Astrocyte of the cerebellum (primary cell): ENCODE results near the gene MAP2K1.
"Not testable (repeated sequence)": the region's sequence is repeated elsewhere in the genome, so short reads cannot be mapped to it uniquely, and the experiment has no call there.

Experiments used
- DNase-seq: peaks from one replicate; pipeline ENCODE4 v3.0.0-alpha.2; 2011; ENCODE audit warnings: low read depth
- H3K4me3 ChIP-seq: 2 replicates; pipeline ENCODE4 v1.5.1; 2011; ENCODE audit warnings: mild to moderate bottlenecking, low read depth, low read length, moderate library complexity
- CTCF ChIP-seq: IDR thresholded peaks from 2 replicates; pipeline ENCODE4 v1.5.1; 2012; ENCODE audit warnings: low read length, low read depth, moderate library complexity, mild to moderate bottlenecking; ENCODE audit errors: missing control alignments
- in situ Hi-C: cut with HindIII; loops from 2 replicates; pipeline ENCODE4 v1.10.0; 2017; ENCODE audit warnings: low sequenced_read_pairs

Gene MAP2K1

GRCh38 chr15:66502491-66502890, 115.8 kb downstream of the MAP2K1 start:
- H3K4me3 ChIP-seq = peak overlapping the region; percentile 66
- in situ Hi-C loops = loop anchor here (5.0 kb wide), 1 partner anchor 75 kb away; no protein-coding TSS in a partner anchor
- DNase-seq = no peak
- TF ChIP-seq CTCF = no peak

- in situ Hi-C loops = loop anchor here (5.0 kb wide), 1 partner anchor 74 kb away; no protein-coding TSS in a partner anchor
- H3K4me3 ChIP-seq = peak overlapping the region; percentile 66
- DNase-seq = not testable (repeated sequence)
Observed at GRCh38 chr15:66503041-66503648, 116.4 kb downstream of the MAP2K1 start.

- no peak for DNase-seq
- no peak for TF ChIP-seq CTCF
- in situ Hi-C loops = loop anchor here (5.0 kb wide), 1 partner anchor 73 kb away; no protein-coding TSS in a partner anchor
- H3K4me3 ChIP-seq = peak overlapping the region; percentile 66
Observed at GRCh38 chr15:66503780-66504562, 117.3 kb downstream of the MAP2K1 start.

- peak; percentile 75 for DNase-seq
- peak within 1 kb of the TSS; percentile 66 for H3K4me3 ChIP-seq
- in situ Hi-C loops = loop anchor here (5.0 kb wide), 1 partner anchor 73 kb away; no protein-coding TSS in a partner anchor
- TF ChIP-seq CTCF = no peak
Observed at GRCh38 chr15:66504563-66505429, 118.1 kb downstream of the MAP2K1 start, which contains the start of the genes RPL4 and ZWILCH. TSS of gene RPL4 (minus strand) at chr15:66504855. CDS start at chr15:66504790, 65 bp downstream. TSS of gene ZWILCH (plus strand) at chr15:66505326. CDS start at chr15:66505339, 13 bp downstream.

GRCh38 chr15:66505430-66505811, 118.7 kb downstream of the MAP2K1 start:
- in situ Hi-C loops = no loop called here
- DNase-seq = no peak

GRCh38 chr15:66505818-66506217, 119.1 kb downstream of the MAP2K1 start:
- no peak for DNase-seq
- peak overlapping the region; percentile 66 for H3K4me3 ChIP-seq
- in situ Hi-C loops = no loop called here
- TF ChIP-seq CTCF = no peak

More at GRCh38 chr15:66505430-66505811, 118.7 kb downstream of the MAP2K1 start:
- TF ChIP-seq CTCF = no peak
- peak overlapping the region; percentile 66 for H3K4me3 ChIP-seq
